OCI-LY7 (cell line): ENCODE results near the gene SLC39A8.

Experiments
- CTCF ChIP-seq: fragments of 200-600 bp; sonication (generic); conservative IDR thresholded peaks from 2 replicates; pipeline ENCODE4 v1.5.1; 2014; ENCODE audit warnings: mild to moderate bottlenecking, antibody characterized with exemption, low read length, moderate library complexity, mixed read lengths
- EZH2phosphoT487 ChIP-seq: fragments of 200-600 bp; sonication (generic); IDR thresholded peaks from 2 replicates; pipeline ENCODE4 v1.6.1; 2018; ENCODE audit warnings: low read depth, borderline replicate concordance, mild to moderate bottlenecking, mixed run types, antibody characterized with exemption, low read length, moderate library complexity, mixed read lengths

- TF ChIP-seq CTCF (no peak), EZH2phosphoT487 (no peak)
Measured at GRCh38 chr4:102259702-102260101, 85.6 kb downstream of the SLC39A8 start.
